ENCODE measurements around the gene SPOPL.
A peak's percentile ranks its signal among the peaks of the same experiment; 100 is the strongest.

SPOPL gene

DNA sequence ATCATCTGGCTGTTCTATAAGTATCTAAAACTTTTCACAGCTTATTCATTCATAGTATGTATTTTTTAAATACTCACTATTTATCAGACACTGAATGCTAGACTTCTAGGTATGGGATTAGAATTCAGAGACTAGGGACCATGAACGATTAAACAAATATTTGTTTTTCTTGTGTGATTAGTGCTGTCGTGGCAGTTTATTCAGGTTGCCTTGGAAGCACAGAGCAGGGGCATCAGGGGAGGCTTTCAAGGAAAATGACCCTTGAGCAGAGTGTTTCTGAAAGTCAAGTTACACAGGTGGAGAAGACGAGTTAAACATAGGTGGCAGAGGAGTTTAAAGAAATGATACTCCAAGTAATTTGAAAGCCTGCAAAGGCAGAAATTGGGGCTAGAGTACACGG, 5.7 kb downstream of the SPOPL start:
- in situ Hi-C loops (cut with HindIII; ENCODE audit: low sequenced_read_pairs) = no loop called here
- no peak for DNase-seq (ENCODE audit: low read depth, low spot score)
- TF ChIP-seq, protein P1, sequence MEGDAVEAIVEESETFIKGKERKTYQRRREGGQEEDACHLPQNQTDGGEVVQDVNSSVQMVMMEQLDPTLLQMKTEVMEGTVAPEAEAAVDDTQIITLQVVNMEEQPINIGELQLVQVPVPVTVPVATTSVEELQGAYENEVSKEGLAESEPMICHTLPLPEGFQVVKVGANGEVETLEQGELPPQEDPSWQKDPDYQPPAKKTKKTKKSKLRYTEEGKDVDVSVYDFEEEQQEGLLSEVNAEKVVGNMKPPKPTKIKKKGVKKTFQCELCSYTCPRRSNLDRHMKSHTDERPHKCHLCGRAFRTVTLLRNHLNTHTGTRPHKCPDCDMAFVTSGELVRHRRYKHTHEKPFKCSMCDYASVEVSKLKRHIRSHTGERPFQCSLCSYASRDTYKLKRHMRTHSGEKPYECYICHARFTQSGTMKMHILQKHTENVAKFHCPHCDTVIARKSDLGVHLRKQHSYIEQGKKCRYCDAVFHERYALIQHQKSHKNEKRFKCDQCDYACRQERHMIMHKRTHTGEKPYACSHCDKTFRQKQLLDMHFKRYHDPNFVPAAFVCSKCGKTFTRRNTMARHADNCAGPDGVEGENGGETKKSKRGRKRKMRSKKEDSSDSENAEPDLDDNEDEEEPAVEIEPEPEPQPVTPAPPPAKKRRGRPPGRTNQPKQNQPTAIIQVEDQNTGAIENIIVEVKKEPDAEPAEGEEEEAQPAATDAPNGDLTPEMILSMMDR (IDR thresholded peaks at IDR 0.05; ENCODE audit: low read depth, low read length) = no peak
- H3K4me3 ChIP-seq (ENCODE audit: low read depth, low read length) = no peak overlapping the region

DNA sequence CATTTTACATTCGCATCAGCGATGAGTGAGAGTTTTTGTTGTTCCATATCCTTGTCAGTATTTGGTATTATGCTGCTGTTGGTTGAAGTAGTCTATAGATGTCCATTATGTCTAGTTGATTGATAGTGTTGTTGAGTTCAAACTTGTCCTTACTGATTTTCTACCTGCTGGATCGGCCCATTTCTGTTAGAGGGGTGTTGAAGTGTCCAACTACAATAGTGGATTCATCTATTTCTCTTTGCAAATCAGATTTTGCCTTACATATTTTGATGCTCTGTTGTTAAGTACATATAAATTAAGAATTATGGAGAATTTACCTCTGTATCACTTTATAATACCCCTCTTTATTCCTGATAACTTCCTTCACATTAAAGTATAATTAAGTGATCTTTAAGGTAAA, 8.7 kb downstream of the SPOPL start:
- no peak for DNase-seq (ENCODE audit: low read depth, low spot score)
- in situ Hi-C loops (cut with HindIII; ENCODE audit: low sequenced_read_pairs) = no loop called here
- TF ChIP-seq, protein P1 (IDR thresholded peaks at IDR 0.05; ENCODE audit: low read depth, low read length) = no peak
- no peak overlapping the region for H3K4me3 ChIP-seq (ENCODE audit: low read depth, low read length)

DNA sequence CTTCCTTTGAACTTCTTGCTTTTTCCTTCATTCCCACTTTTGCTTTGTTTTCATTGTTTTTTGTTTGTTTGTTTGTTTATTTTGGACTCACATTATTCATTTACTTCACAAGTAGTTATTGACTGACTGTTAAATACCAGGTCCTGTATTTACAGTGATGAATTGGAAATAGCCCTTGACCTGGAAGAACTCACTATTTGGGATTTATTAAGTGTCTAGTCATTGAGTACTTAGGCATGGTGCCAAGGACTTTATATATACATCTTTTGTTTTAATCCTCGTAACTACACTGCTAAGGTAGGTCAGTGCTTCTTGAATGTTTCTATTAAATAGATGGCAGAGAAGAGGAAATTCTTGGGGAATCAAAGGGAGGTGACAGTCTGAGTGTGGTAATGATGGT, 11.1 kb downstream of the SPOPL start:
- H3K4me3 ChIP-seq (ENCODE audit: low read depth, low read length) = no peak overlapping the region
- peak; percentile 14 for DNase-seq (ENCODE audit: low read depth, low spot score)
- in situ Hi-C loops (cut with HindIII; ENCODE audit: low sequenced_read_pairs) = no loop called here
- TF ChIP-seq, protein P1 (IDR thresholded peaks at IDR 0.05; ENCODE audit: low read depth, low read length) = no peak

DNA sequence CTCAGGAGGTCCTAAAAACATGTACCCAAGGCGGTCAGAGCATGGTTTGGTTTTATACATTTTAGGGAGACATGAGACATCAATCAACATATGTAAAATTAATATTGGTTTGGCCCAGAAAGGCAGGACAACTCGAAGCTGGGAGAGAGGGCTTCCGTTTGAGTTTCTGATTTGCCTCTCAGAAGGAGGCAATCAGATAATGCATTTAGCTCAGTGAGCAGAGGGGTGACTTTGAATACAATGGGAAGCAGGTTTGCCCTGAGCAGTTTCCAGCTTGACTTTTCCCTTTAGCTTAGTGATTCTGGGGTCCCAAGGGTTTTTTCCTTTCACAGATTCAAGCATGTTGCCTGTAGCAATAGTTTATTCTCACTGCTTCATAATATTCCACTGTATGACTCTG, 12.6 kb downstream of the SPOPL start:
- in situ Hi-C loops (cut with HindIII; ENCODE audit: low sequenced_read_pairs) = no loop called here
- H3K4me3 ChIP-seq (ENCODE audit: low read depth, low read length) = no peak overlapping the region
- no peak for DNase-seq (ENCODE audit: low read depth, low spot score)
- TF ChIP-seq, protein P1 (IDR thresholded peaks at IDR 0.05; ENCODE audit: low read depth, low read length) = no peak

DNA sequence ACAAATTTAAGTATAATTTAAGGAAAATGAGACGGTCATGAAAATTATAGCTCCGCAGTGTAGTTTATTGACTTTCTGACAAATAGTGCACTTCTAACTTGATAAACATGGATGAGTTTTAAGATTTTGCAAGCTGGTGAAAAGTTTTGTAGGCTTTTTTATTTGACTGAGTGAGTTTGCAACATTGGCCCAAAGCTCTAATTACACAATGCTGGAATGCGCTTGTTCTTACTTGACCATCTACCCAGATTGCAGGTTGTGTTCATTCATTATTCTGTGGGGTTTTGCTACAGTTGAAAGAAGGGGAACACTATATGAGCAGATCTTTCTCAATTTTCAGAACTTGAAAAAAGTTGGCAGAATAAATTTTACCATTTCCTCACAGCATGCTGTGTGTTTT, 13.5 kb downstream of the SPOPL start:
- in situ Hi-C loops (cut with HindIII; ENCODE audit: low sequenced_read_pairs) = no loop called here
- no peak overlapping the region for H3K4me3 ChIP-seq (ENCODE audit: low read depth, low read length)
- DNase-seq (ENCODE audit: low read depth, low spot score) = no peak
- TF ChIP-seq, protein P1 (IDR thresholded peaks at IDR 0.05; ENCODE audit: low read depth, low read length) = no peak

DNA sequence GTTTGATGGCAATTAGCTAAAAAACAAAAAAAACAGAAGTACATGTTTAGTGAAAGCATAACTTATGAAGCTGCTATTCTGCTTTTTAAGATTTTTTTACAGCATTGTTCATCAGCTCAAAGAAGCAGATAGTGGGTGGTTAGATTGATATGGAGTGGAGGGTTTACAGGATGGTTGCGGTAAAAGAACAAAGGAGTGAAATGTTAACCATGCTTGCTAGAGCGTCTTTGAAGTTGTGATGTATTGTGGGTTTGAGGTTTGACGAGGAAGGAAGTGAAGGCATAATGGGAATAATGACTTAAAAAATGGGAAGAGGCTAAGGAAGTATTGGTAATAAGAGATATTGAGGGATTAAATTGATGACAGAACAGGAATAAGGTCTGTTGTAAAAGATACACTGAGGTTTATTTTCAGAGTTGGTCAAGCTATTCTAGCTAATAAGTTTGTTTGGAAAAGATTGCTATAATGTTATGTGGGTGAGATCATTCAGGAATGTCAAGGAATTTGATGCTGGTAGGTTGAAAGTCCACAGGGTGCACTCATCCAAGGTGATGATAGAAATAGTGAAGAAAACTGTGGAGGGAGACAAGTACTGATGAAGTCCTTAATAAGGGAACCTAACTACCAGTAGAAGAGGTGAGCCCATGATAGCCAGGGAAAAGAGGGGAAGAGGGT, 14.6 kb downstream of the SPOPL start:
- no peak overlapping the region for H3K4me3 ChIP-seq (ENCODE audit: low read depth, low read length)
- TF ChIP-seq, protein P1 (IDR thresholded peaks at IDR 0.05; ENCODE audit: low read depth, low read length) = no peak
- DNase-seq (ENCODE audit: low read depth, low spot score) = peak; percentile 40
- in situ Hi-C loops (cut with HindIII; ENCODE audit: low sequenced_read_pairs) = no loop called here

All from astrocyte of the spinal cord (primary cell).